Measurements from ENCODE around the gene MED20. TPM values are rescaled to one million over a fixed set of nuclear protein-coding genes. Genes with fewer than 3 reads are reported as not detected.

Gene MED20
- total and polyA plus RNA-seq, 10 of the 15 experiments (the other 5 are each of a cell fraction or from before 2014, with no cell fraction given) = 13.4 to 24.8 (median 17.9) TPM

DNA sequence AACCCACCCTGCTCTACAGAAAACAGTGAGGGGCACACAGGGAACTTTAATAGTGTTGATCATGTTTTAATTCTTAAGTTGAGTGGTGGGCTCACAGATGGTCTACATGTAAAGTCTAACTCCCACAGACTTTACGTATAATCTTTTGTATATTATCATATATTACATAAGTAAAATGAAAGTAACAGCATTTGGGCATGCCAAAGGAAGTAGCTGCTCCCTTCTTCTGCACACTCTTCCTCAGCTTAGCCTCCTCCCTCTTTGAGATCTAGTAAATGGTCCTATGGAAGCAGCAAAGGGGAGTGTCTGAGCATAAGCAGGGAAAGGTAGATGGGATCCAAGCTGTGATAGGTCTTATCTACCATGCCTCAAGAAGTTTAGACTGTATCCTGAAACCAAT lies 11.2 kb downstream of the MED20 start (continued):
- TF ChIP-seq, protein P1, sequence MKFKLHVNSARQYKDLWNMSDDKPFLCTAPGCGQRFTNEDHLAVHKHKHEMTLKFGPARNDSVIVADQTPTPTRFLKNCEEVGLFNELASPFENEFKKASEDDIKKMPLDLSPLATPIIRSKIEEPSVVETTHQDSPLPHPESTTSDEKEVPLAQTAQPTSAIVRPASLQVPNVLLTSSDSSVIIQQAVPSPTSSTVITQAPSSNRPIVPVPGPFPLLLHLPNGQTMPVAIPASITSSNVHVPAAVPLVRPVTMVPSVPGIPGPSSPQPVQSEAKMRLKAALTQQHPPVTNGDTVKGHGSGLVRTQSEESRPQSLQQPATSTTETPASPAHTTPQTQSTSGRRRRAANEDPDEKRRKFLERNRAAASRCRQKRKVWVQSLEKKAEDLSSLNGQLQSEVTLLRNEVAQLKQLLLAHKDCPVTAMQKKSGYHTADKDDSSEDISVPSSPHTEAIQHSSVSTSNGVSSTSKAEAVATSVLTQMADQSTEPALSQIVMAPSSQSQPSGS (IDR thresholded peaks at IDR 0.05; ENCODE audit: low read length) = no peak
- TF ChIP-seq CREM (IDR thresholded peaks at IDR 0.05; ENCODE audit: low read depth) (no peak), SRF (IDR thresholded peaks at IDR 0.05; ENCODE audit: low read depth in 2 of 2, low read length in 2 of 2) (no peak), SREBF2 (IDR thresholded peaks at IDR 0.05; ENCODE audit: low read length) (no peak), MEF2A (IDR thresholded peaks at IDR 0.05; ENCODE audit: insufficient read depth, low read depth, low read length) (no peak), RB1 (IDR thresholded peaks at IDR 0.05; ENCODE audit: borderline replicate concordance) (no peak), ZNF384 (IDR thresholded peaks at IDR 0.05; ENCODE audit: borderline replicate concordance, low read depth, low read length) (no peak), MYC (IDR thresholded peaks at IDR 0.05; ENCODE audit: insufficient read depth, insufficient read length, insufficient replicate concordance, low read length, severe bottlenecking) (no peak), GATAD2B (conservative IDR thresholded peaks at IDR 0.05; ENCODE audit: low read depth) (no peak), FOXM1 (IDR thresholded peaks at IDR 0.05; ENCODE audit: low read depth, low read length) (no peak)
- TF ChIP-seq, protein P2, sequence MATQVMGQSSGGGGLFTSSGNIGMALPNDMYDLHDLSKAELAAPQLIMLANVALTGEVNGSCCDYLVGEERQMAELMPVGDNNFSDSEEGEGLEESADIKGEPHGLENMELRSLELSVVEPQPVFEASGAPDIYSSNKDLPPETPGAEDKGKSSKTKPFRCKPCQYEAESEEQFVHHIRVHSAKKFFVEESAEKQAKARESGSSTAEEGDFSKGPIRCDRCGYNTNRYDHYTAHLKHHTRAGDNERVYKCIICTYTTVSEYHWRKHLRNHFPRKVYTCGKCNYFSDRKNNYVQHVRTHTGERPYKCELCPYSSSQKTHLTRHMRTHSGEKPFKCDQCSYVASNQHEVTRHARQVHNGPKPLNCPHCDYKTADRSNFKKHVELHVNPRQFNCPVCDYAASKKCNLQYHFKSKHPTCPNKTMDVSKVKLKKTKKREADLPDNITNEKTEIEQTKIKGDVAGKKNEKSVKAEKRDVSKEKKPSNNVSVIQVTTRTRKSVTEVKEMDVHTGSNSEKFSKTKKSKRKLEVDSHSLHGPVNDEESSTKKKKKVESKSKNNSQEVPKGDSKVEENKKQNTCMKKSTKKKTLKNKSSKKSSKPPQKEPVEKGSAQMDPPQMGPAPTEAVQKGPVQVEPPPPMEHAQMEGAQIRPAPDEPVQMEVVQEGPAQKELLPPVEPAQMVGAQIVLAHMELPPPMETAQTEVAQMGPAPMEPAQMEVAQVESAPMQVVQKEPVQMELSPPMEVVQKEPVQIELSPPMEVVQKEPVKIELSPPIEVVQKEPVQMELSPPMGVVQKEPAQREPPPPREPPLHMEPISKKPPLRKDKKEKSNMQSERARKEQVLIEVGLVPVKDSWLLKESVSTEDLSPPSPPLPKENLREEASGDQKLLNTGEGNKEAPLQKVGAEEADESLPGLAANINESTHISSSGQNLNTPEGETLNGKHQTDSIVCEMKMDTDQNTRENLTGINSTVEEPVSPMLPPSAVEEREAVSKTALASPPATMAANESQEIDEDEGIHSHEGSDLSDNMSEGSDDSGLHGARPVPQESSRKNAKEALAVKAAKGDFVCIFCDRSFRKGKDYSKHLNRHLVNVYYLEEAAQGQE (IDR thresholded peaks at IDR 0.05; ENCODE audit: low read depth, low read length) = no peak
- TF ChIP-seq, protein P3, sequence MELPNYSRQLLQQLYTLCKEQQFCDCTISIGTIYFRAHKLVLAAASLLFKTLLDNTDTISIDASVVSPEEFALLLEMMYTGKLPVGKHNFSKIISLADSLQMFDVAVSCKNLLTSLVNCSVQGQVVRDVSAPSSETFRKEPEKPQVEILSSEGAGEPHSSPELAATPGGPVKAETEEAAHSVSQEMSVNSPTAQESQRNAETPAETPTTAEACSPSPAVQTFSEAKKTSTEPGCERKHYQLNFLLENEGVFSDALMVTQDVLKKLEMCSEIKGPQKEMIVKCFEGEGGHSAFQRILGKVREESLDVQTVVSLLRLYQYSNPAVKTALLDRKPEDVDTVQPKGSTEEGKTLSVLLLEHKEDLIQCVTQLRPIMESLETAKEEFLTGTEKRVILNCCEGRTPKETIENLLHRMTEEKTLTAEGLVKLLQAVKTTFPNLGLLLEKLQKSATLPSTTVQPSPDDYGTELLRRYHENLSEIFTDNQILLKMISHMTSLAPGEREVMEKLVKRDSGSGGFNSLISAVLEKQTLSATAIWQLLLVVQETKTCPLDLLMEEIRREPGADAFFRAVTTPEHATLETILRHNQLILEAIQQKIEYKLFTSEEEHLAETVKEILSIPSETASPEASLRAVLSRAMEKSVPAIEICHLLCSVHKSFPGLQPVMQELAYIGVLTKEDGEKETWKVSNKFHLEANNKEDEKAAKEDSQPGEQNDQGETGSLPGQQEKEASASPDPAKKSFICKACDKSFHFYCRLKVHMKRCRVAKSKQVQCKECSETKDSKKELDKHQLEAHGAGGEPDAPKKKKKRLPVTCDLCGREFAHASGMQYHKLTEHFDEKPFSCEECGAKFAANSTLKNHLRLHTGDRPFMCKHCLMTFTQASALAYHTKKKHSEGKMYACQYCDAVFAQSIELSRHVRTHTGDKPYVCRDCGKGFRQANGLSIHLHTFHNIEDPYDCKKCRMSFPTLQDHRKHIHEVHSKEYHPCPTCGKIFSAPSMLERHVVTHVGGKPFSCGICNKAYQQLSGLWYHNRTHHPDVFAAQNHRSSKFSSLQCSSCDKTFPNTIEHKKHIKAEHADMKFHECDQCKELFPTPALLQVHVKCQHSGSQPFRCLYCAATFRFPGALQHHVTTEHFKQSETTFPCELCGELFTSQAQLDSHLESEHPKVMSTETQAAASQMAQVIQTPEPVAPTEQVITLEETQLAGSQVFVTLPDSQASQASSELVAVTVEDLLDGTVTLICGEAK (IDR thresholded peaks at IDR 0.05; ENCODE audit: borderline replicate concordance) = no peak

Measured in GM12878 (cell line).